Amygdala (tissue), 56 donors: ENCODE data around the gene KDM6A.
"Not testable (repeated sequence)": the region's sequence is repeated elsewhere in the genome, so short reads cannot be mapped to it uniquely, and the experiment has no call there.

ENCODE experiments used
- DNase-seq, 56 donors: peaks; one replicate each; lab custom pipeline; 2025; lab: John Stamatoyannopoulos, UW

Gene KDM6A

DNA sequence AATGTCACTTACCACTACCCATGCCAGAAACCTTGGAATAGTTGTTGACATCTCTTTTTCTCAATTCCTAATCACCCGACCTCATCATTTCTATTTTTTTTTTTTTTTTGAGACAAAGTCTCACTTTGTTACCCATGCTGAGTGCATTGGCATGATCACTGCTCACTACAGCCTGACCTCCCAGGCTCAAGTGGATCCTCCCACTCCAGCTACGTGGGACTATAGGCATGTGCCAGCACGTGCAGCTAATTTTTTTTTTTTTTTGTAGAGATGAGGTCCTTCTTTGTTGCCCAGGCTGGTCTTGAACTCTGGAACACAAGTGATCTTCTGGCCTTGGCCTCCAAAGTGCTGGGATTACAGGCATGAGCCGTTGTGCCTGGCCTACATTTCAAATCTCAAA is 12.0 kb downstream of the KDM6A start:
- no peak for DNase-seq

DNA sequence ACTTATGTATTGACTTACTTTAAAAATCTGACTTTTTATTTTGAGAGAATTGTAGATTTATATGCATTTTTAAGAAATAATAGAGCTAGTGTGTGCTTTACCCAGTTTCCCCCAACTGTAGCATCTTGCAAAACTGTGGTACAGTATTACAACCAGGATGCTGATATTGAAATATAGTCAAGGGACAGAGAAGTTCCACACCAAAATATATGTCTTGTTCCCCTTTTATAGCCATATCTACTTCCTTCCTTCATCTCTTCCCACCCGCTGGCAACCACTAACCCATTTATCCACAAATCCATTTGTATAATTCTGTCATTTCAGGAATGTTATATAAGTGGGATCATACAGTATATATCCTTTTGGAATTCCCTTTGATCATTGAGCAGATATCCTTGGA is 16.8 kb downstream of the KDM6A start:
- no peak for DNase-seq

DNA sequence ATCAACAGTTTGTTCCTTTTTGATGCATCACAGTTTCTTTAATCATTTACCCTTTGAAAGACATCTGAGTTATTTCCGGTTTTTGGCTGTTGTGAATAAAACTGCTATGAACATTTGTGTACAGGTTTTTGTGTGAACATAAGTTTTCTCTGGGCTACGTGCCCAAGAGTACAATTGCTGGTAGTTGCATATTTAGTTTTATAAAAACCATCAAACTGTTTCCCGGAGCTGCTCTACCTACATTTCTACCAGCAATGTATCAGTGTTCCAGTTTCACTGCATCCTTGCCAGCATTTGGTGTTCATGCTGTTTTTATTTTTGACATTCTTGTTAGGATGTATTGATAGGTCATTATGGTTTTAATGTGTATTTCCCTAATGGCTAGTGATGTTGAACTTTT is 17.3 kb downstream of the KDM6A start:
- DNase-seq = no peak

DNA sequence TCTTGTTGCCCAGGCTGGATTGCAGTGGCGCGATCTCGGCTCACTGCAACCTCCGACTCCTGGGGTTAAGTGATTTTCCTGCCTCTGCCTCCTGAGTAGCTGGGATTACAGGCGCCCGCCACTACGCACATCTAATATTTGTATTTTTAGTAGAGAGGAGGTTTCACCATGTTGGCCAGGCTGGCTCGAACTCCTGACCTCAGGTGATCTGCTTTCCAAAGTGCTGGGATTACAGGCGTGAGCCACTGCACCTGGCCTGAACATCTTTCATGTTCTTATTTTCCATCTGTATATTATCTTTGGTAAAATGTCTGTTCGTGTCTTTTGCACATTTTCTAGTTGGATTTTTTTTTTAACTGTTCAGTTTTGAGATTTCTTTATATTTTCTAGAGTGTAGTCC is 17.7 kb downstream of the KDM6A start:
- not testable (repeated sequence) for DNase-seq

DNA sequence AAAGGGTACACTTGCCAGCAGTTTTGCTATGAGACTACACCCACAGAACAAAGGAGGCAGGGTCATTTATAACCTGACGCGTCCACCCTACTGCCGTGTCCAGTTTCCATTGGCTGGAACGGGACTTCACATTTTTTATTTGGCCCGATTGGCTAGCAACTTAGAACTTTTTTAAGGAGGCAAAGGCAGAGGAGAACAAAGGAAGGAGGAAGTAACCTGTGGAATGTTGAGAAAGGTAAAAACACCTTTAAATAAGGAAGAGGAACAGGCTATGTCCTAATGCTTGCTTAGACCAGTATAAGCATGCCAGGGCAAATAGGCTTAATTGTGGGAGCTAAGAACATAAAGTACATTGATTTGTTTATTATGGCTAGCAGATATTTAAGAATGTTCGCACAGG is 18.7 kb downstream of the KDM6A start:
- no peak for DNase-seq

DNA sequence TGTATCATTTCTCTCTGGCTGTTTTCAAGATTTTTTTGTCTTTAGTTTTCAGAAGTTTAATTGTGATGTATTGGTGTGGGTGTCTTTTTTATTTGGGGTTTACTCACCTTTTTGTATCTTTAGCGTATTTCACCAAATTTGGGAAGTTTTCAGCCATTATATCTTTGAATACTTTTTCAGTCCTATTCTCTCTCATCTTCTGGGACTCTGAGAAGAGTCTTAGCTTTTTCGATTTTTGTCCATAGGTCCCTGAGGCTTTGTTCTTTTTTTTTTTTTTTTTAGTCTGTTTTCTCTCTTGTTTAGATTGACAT is 23.8 kb downstream of the KDM6A start:
- DNase-seq = no peak

DNA sequence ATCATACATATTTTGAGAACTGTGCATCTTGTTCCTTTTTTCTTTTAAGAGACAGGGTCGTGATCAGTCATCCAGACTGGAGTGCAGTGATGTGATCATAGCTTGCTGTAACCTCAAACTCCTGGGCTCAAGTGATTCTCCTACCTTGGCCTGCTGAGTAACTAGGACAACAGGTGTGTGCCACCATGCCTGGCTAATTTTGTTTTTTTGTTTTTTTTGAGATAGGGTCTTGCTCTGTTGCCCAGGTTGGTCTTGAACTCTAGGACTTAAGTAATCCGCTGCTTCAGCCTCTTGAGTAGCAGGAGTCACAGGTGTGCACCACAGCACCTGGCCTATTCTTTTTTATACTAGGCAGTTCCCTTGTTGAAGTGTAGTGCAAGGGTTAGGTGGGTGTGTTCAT is 24.6 kb downstream of the KDM6A start:
- no peak for DNase-seq

DNA sequence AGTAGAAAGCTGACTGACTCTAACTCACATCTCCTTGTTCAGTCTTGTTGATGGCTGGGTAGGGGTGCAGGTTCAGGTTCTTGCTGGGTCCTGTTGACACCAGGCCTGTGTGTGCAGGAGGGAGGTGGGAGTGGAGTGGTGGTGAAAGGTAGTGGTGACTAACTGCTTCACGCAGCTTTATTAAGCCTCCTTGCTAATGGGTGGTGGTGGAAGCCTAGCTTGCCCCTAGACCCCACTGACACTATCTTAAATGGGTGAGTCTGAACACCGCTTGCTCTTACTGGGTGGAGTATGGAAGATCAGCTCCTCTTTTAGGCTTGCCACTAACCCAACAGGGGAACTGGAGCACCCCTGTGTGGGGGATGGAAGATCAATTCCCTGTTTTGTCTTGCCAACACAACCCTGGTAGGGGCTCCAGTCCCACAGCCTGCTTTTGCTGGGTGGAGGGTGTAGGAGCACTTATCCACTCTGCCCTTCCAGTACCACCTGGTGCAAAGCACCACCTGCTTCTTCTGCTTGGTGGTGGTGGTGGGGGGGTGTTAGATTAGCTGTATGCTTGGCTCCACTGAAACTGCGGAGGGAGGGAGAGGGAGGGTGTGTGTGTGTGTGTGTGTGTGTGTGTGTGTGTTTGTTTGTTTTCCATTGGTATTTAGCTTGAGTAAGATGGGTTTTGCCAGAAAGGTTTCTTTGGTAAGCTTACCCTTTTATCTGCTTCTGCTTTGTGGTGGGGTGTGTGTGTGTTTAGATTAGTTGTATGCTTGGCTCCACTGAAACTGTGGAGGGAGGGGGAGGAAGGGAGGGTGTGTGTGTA is 25.6 kb downstream of the KDM6A start:
- DNase-seq = no peak

DNA sequence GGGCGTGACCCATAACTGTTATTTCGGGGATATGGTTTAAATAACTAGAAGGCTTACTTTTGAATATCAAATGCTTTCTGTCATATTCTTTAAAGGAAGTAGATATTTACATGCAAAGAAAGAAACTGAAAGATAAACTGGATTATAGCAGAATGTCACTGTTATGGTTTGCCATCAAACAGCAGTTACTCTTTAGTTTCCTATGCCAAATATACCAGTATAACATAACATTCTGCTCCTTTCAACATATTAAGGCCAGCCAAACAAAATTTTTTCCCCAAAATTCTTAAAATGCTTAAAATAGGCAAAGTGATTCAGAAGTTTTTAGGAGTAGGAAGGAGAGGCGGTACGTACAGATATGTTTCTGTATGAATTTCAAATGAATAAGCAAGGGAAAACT is 27.0 kb downstream of the KDM6A start:
- DNase-seq = no peak

DNA sequence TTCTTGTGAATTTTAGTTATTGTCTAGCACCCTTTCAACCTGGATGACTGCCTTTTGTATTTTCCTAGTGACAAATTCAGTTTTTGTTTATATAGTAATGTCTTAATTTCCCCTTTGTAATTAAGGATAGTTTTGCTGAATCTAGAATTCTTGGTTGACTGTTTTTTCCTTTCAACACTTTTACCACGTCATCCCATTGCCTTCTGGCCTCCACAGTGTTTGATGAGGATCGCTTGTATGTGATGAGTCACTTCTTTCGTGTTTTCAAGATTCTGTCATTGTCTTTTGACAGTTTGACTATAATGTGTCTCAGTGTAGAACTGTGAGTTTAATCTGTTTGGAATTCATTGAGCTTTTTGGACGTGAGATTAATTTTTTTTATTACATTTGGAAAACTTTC is 30.1 kb downstream of the KDM6A start:
- DNase-seq = no peak

DNA sequence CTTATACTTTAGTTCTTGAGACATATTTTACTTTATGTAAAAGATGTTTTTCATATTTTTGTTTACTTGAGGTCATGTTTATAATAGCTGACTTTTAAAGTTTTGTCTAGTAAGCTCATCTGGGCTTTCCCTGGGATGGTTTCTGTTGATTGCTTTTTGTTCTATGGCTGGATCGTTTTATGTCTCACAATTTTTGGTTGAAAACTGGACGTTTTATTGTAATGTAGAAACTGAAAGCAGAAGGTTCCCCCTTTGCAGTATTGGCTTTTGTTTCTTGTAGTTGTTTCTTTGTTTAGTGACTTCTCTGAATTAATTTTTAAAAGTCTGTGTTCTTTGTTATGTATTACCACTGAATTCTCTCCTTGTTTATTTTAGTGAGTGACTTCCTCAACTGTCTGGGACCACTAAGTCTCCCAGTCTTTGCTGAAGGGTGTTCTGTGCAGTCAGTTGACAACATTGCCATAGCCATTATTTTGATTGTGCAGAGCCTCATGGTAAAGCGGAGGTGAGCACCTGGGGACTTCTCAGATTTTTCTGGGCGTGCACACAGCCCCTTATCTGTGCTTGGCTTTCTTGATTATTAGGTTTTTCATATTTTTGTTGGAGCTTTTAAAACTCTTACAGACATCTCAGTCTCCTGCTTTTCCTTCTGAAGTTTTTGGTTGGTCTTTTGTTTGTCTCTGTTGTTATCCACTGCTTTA is 31.0 kb downstream of the KDM6A start:
- no peak for DNase-seq

DNA sequence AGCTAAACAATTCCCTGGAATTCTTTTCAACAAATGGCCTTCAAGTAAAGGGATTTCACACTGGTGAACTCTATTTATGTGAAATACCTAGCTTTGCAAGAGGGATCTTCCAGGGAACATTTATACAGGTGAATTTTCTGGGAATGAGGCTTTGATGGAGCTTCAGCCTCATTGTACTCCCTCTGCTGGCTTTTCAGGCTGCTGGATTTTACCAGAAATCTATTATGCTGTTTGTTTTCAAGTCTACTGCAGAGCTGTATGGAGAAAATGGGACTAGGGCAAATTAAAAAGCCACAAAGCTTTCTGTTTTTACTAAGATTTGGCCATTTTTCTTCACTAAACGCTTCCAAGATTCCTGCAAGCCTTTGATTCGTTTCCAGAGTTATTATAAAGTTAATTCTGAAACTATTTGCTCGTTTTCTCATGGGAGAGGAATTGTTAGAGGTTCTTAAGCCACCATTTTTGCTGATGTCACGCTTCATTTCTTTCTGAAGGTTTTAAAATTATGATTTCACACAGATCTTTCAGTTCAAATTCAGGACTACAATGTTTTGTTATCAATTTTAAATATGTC is 31.6 kb downstream of the KDM6A start:
- DNase-seq = no peak

DNA sequence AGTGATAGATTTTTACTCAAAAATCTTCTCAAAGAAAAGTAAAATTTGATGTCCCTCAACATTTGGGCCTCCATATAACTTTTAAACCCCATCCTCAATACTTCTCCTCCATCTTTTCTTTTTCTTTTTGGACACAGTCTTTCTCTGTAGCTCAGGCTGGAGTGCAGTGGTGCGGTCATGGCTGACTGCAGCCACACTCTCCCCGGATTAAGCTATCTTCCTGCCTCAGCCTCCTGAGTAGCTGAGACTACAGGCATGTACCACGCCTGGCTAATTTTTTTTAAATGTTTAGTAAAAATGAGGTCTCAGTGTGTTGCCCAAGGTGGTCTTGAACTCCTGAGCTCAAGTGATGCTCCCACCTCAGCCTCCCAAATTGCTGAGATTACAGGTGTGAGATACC is 33.1 kb downstream of the KDM6A start:
- no peak for DNase-seq

DNA sequence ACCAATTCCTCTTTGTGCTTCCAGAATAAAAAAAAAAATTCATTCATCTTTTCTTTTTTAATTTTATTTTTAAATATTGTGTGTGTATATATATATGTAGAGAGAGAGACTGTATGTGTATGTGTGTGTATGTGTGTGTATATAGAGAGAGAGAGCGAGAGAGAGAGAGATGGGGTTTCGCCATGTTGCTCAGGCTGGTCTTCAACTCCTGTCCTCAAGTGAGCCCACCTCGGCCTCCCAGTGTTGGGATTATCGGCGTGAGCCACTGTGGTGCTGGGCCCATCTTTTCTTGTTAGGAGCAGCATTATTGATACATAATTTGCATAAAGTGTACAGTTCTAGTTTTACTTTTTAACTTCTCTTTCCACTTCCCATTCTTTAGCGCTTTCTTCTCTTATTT is 33.6 kb downstream of the KDM6A start:
- DNase-seq = no peak

DNA sequence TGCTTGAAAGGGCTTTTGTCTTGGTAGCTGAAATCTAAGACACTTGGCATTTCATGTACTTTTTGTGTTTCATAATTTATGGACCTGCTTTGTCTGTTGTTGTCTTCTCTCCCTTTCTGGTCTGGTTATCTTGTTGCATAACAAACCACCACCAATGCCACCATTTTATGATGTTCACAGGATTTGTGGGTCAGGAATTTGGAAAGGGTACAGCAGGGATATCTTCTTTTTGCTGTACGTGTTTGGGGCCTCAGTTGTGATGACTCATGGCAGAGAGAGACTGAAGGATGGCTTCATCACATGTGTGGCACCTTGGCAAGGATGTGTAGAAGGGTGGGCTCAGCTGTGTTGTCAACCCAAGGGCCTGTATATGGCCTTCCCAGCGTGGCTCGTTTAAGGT is 35.2 kb downstream of the KDM6A start:
- DNase-seq = no peak

DNA sequence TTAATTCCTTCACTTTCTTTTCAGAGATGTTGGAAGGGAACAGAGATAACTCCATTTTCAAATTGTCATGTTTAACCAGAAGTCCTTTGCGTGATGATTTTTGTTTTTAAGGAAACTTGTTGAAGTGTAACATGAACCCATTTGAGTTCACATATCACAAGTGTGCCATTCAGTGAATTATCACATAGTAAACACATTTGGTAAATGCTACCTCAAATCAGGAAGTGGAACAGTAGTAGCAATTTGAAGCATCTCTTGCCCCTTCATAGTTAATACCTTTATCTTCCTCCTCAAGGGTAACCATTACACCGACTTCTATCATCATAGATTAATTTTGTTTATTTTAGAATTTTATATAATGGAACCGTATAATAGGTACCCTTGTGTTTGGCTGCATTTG is 35.8 kb downstream of the KDM6A start:
- no peak for DNase-seq

DNA sequence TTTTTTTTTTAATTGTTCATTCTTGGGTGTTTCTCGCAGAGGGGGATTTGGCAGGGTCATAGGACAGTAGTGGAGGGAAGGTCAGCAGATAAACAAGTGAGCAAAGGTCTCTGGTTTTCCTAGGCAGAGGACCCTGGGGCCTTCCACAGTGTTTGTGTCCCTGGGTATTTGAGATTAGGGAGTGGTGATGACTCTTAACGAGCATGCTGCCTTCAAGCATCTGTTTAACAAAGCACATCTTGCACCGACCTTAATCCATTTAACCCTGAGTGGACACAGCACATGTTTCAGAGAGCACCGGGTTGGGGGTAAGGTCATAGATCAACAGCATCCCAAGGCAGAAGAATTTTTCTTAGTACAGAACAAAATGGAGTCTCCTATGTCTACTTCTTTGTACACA is 37.5 kb downstream of the KDM6A start:
- DNase-seq = not testable (repeated sequence)

DNA sequence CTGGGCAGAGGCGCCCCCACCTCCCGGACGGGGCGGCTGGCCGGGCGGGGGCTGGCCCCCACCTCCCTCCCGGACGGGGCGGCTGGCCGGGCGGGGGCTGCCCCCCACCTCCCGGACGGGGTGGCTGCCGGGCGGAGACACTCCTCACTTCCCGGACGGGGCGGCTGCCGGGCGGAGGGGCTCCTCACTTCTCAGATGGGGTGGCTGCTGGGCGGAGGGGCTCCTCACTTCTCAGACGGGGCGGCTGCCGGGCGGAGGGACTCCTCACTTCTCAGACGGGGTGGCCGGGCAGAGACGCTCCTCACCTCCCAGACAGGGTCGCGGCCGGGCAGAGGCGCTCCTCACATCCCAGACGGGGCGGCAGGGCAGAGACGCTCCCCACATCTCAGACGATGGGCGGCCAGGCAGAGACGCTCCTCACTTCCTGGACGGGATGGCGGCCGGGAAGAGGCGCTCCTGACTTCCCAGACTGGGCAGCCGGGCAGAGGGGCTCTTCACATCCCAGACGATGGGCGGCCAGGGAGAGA is 38.1 kb downstream of the KDM6A start:
- not testable (repeated sequence) for DNase-seq

DNA sequence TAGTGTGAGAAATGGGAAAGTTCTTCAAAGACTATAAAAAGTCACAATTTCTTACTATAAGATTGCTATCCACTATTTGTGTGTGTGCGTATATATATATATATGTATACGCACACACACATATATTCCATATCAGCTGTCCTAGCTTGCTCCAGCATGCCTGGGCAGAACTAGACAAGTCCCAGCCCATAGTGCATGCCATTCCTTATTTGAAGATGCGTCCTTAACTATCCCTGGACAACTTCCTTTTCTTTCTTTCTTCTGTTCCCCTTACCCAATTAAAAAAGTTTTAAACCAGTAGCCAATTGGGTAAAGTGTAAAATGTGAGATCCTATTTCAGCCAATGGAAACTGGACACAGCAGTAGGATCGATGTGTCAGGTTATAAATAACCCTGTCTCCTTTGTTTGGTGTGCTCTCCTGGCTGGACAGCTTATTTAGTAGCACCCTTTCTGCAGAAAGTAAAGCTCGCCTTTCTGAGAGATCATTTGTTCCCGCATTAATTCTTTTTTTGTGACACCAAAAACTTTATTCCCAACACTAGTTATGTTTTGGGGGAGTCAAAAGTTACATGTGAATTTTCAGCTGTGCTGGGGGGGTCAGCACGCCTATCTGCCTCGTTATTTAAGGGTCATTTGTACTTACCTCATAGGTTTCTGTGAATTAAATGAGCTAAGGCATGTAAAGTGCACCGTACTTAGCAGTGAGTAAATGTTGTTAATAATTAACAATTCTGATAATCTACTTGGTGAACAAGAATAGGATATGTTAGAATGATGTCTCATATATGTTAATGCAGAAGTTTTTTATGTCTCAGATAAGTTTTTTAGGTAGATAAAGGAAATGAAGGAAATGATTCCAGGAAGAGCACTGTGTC is 40.9 kb downstream of the KDM6A start:
- no peak for DNase-seq

DNA sequence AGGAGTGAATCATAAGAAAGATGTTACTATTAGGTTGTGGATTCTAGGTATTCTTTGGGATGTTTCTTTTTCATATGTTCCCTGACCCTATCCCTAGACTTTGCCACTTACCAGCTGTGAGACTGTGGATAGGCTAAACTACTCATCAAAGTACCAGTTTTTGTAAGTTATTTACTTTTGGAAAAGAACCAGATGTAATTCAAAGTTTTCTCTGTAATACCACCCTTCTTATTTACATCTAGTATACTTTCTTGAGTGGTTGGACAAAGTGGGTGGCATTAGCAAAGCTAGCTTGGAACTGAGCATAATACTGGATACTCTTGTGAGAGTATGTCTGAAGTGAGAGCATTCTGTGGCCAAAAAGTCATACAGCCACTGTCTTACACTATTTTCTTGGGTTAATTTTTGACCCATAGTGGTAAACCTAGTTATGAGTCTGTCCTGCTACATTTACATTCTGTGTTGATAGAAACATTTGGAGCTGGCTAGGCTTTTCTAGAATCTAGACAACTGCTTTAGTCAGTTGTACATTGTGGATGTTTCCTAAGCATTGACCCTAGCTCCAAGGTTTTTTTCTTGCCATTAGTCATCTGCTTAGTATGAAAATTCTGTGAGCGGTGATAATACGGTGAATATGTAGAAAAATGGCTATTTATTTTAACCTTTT is 41.7 kb downstream of the KDM6A start:
- DNase-seq = no peak
